Peyer's patch (tissue), 4 donors: ENCODE data around the gene SLC38A11. TPM values are rescaled to one million over a fixed set of nuclear protein-coding genes. Genes with fewer than 3 reads are reported as not detected.
A peak's percentile ranks its signal among the peaks of the same experiment; 100 is the strongest.

Experiments used
- DNase-seq, 3 donors: peaks; one replicate each; pipeline ENCODE4 v3.0.0-alpha.2; 2017 to 2019
- H3K27ac ChIP-seq, 4 donors: fragments of 200-600 bp; sonication (generic); one replicate each; pipeline ENCODE4 v1.5.1; 2016 to 2019
- H3K27me3 ChIP-seq, 2 donors: fragments of 200-600 bp; sonication (generic); one replicate each; pipeline ENCODE4 v1.5.1; 2019
- H3K36me3 ChIP-seq, 3 donors: fragments of 200-600 bp; sonication (generic); one replicate each; pipeline ENCODE4 v1.5.1; 2016 to 2019
- H3K4me1 ChIP-seq, 4 donors: fragments of 200-600 bp; sonication (generic); one replicate each; pipeline ENCODE4 v1.5.1; 2016 to 2019
- H3K4me3 ChIP-seq, 4 donors: fragments of 200-600 bp; sonication (generic); 1 replicate in 3 of 4; 2 replicates in 1 of 4; pipeline ENCODE4 v1.5.1; 2016 to 2019; ENCODE audit warnings: mild to moderate bottlenecking in 1 of 4
- H3K9me3 ChIP-seq, 4 donors: fragments of 200-600 bp; sonication (generic); one replicate each; pipeline ENCODE4 v1.5.1; 2016 to 2019; ENCODE audit warnings: mild to moderate bottlenecking in 1 of 4
- CTCF ChIP-seq, 6 experiments: fragments of 450-650 bp in 4 of 6; fragments of 200-600 bp in 2 of 6; sonication (generic) in 1 of 6; IDR thresholded peaks; one replicate each; pipeline ENCODE4 v1.5.1; 2017 to 2019; ENCODE audit warnings: antibody characterized with exemption in 6 of 6, mild to moderate bottlenecking in 3 of 6, moderate library complexity in 1 of 6
- POLR2A ChIP-seq, 2 donors: fragments of 450-650 bp; IDR thresholded peaks; one replicate each; pipeline ENCODE4 v1.5.1; 2017; ENCODE audit warnings: antibody characterized with exemption in 2 of 2, mild to moderate bottlenecking in 2 of 2, moderate library complexity in 2 of 2
- total RNA-seq, 4 donors: library from RNA; depleted of rRNA; stranded (reverse); fragments of >200 nt; gene quantifications; one replicate each; pipeline ENCODE4 v1.1.0, GENCODE V29; 2016

SLC38A11 gene
- total RNA-seq, 4 donors from 2014 or later: 3.2 to 13.1 (median 7.0) TPM; not detected in 1

- no peak overlapping the region for H3K4me3 ChIP-seq
- DNase-seq: no peak
- no peak overlapping the region for H3K27ac ChIP-seq
- H3K36me3 ChIP-seq: no peaks in the 10 kb centered on the region
- TF ChIP-seq CTCF (IDR thresholded peaks at IDR 0.05) (no peak), POLR2A (IDR thresholded peaks at IDR 0.05) (no peak)
- H3K9me3 ChIP-seq: no peaks in the 10 kb centered on the region
- peaks cover 0 to 5% (median 0%) of the 10 kb centered on the region in 4 donors for H3K4me1 ChIP-seq
- no peaks in the 10 kb centered on the region for H3K27me3 ChIP-seq
These were observed 3.1 kb downstream of the SLC38A11 start for GRCh38 chr2:164952057-164952702.

GRCh38 chr2:164948540-164948939 lies 6.8 kb downstream of the SLC38A11 start:
- H3K27me3 ChIP-seq: no peaks in the 10 kb centered on the region
- no peaks in the 10 kb centered on the region for H3K4me1 ChIP-seq
- no peak overlapping the region for H3K27ac ChIP-seq
- TF ChIP-seq CTCF (IDR thresholded peaks at IDR 0.05): no peak
- no peak for TF ChIP-seq POLR2A (IDR thresholded peaks at IDR 0.05)
- H3K9me3 ChIP-seq: no peaks in the 10 kb centered on the region
- H3K36me3 ChIP-seq: no peaks in the 10 kb centered on the region
- H3K4me3 ChIP-seq: no peak overlapping the region
- no peak for DNase-seq

- no peaks in the 10 kb centered on the region for H3K4me1 ChIP-seq
These were observed 8.0 kb downstream of the SLC38A11 start for GRCh38 chr2:164947281-164947680.

GRCh38 chr2:164943289-164943688 lies 12.0 kb downstream of the SLC38A11 start:
- Histone ChIP-seq H3K27me3 (no peaks in the 10 kb centered on the region), H3K36me3 (no peaks in the 10 kb centered on the region), H3K27ac (no peak overlapping the region), H3K9me3 (no peaks in the 10 kb centered on the region), H3K4me1 (no peaks in the 10 kb centered on the region), H3K4me3 (no peak overlapping the region)
- TF ChIP-seq CTCF (IDR thresholded peaks at IDR 0.05) (no peak), POLR2A (IDR thresholded peaks at IDR 0.05) (no peak)
- no peak for DNase-seq

More at GRCh38 chr2:164947281-164947680, 8.0 kb downstream of the SLC38A11 start:
- Histone ChIP-seq H3K27me3 (no peaks in the 10 kb centered on the region), H3K27ac (no peak overlapping the region), H3K4me3 (no peak overlapping the region), H3K36me3 (no peaks in the 10 kb centered on the region), H3K9me3 (no peaks in the 10 kb centered on the region)
- no peak for DNase-seq
- TF ChIP-seq POLR2A (IDR thresholded peaks at IDR 0.05) (no peak), CTCF (IDR thresholded peaks at IDR 0.05) (no peak)

- Histone ChIP-seq H3K27me3 (no peaks in the 10 kb centered on the region), H3K27ac (peak overlapping the region in 2 of 4 donors; percentile 29 to 47), H3K4me1 (peaks cover 0 to 7% (median 0%) of the 10 kb centered on the region in 4 donors), H3K9me3 (no peaks in the 10 kb centered on the region), H3K4me3 (no peak overlapping the region), H3K36me3 (no peaks in the 10 kb centered on the region)
- no peak for DNase-seq
- TF ChIP-seq CTCF (IDR thresholded peaks at IDR 0.05) (no peak), POLR2A (IDR thresholded peaks at IDR 0.05) (no peak)
These were observed 17.4 kb downstream of the SLC38A11 start for GRCh38 chr2:164937864-164938401.
